H9 (cell line): ENCODE results near the gene MPZL3. TPM values are rescaled to one million over a fixed set of nuclear protein-coding genes. Genes with fewer than 3 reads are reported as not detected.

Source experiments
- DNase-seq: peaks from one replicate; pipeline ENCODE4 v3.0.0-alpha.2; 2017
- H2AFZ ChIP-seq: one replicate; pipeline ENCODE4 v1.6.1; 2013; ENCODE audit warnings: mild to moderate bottlenecking, low read length, control low read depth, moderate library complexity
- H2AK5ac ChIP-seq: 2 replicates; pipeline ENCODE4 v1.6.1; 2013; ENCODE audit warnings: low read length, control low read depth, mixed read lengths; ENCODE audit not compliant: insufficient read length
- H2BK120ac ChIP-seq: one replicate; pipeline ENCODE4 v1.6.1; 2013; ENCODE audit warnings: low read depth, mild to moderate bottlenecking, low read length, control low read depth, inconsistent platforms; ENCODE audit not compliant: poor library complexity, severe bottlenecking
- H2BK12ac ChIP-seq: 2 replicates; pipeline ENCODE4 v1.6.1; 2013; ENCODE audit warnings: low read length, control low read depth, mixed read lengths, low read depth; ENCODE audit not compliant: insufficient read length
- H2BK15ac ChIP-seq: 2 replicates; pipeline ENCODE4 v1.6.1; 2013; ENCODE audit warnings: low read depth, low read length, control low read depth
- H2BK20ac ChIP-seq: one replicate; pipeline ENCODE4 v1.6.1; 2013; ENCODE audit warnings: low read depth, mild to moderate bottlenecking, low read length, control low read depth, inconsistent platforms; ENCODE audit not compliant: poor library complexity, severe bottlenecking
- H2BK5ac ChIP-seq: 2 replicates; pipeline ENCODE4 v1.6.1; 2013; ENCODE audit warnings: low read length, control low read depth, mixed read lengths; ENCODE audit not compliant: insufficient read length
- H3K14ac ChIP-seq: 2 replicates; pipeline ENCODE4 v1.6.1; 2013; ENCODE audit warnings: low read length, control low read depth; ENCODE audit not compliant: insufficient read depth
- H3K18ac ChIP-seq: 2 replicates; pipeline ENCODE4 v1.6.1; 2013; ENCODE audit warnings: low read depth, mild to moderate bottlenecking, mixed read lengths, low read length, control low read depth; ENCODE audit not compliant: insufficient read length
- H3K23ac ChIP-seq: 2 replicates; pipeline ENCODE4 v1.6.1; 2013; ENCODE audit warnings: low read length, control low read depth, mixed read lengths, low read depth; ENCODE audit not compliant: insufficient read length
- H3K23me2 ChIP-seq: 2 replicates; pipeline ENCODE4 v1.6.1; 2013; ENCODE audit warnings: low read depth, mild to moderate bottlenecking, mixed read lengths, low read length, control low read depth; ENCODE audit not compliant: insufficient read length, poor library complexity, severe bottlenecking
- H3K27ac ChIP-seq: 2 replicates; pipeline ENCODE4 v1.5.1; 2013; ENCODE audit warnings: low read length, control low read depth, mixed read lengths, low read depth; ENCODE audit not compliant: insufficient read length
- H3K27me3 ChIP-seq: 2 replicates; pipeline ENCODE4 v1.6.1; 2013; ENCODE audit warnings: low read length, control low read depth, inconsistent platforms; ENCODE audit not compliant: insufficient read depth
- H3K4ac ChIP-seq: 2 replicates; pipeline ENCODE4 v1.6.1; 2013; ENCODE audit warnings: low read depth, mild to moderate bottlenecking, control low read depth, inconsistent platforms, low read length, moderate library complexity
- H3K4me1 ChIP-seq: 2 replicates; pipeline ENCODE4 v1.6.1; 2013; ENCODE audit warnings: low read length, control low read depth, inconsistent platforms; ENCODE audit not compliant: insufficient read depth
- H3K4me2 ChIP-seq: 2 replicates; pipeline ENCODE4 v1.6.1; 2013; ENCODE audit warnings: low read length, control low read depth, mixed read lengths; ENCODE audit not compliant: insufficient read length, insufficient read depth
- H3K56ac ChIP-seq: 2 replicates; pipeline ENCODE4 v1.6.1; 2013; ENCODE audit warnings: low read depth, mild to moderate bottlenecking, mixed read lengths, low read length, control low read depth; ENCODE audit not compliant: insufficient read length
- H3K79me1 ChIP-seq: 2 replicates; pipeline ENCODE4 v1.6.1; 2013; ENCODE audit warnings: low read depth, mild to moderate bottlenecking, moderate library complexity, low read length, control low read depth, inconsistent platforms; ENCODE audit not compliant: insufficient read depth, poor library complexity, severe bottlenecking
- H3K79me2 ChIP-seq: 2 replicates; pipeline ENCODE4 v1.6.1; 2013; ENCODE audit warnings: low read length, control low read depth, inconsistent platforms; ENCODE audit not compliant: insufficient read depth
- H3K9ac ChIP-seq: 2 replicates; pipeline ENCODE4 v1.6.1; 2013; ENCODE audit warnings: low read length, control low read depth, mixed read lengths; ENCODE audit not compliant: insufficient read length; ENCODE audit errors: extremely low read depth
- H3K9me3 ChIP-seq: one replicate; pipeline ENCODE4 v1.6.1; 2013; ENCODE audit warnings: low read depth, low read length, inconsistent platforms; ENCODE audit not compliant: control insufficient read depth
- H3T11ph ChIP-seq: one replicate; pipeline ENCODE4 v1.6.1; 2013; ENCODE audit warnings: mild to moderate bottlenecking, low read length, control low read depth, inconsistent platforms
- H4K20me1 ChIP-seq: one replicate; pipeline ENCODE4 v1.6.1; 2013; ENCODE audit not compliant: control insufficient read depth, insufficient read length, insufficient read depth
- H4K5ac ChIP-seq: 2 replicates; pipeline ENCODE4 v1.6.1; 2013; ENCODE audit warnings: low read depth, mild to moderate bottlenecking, mixed read lengths, low read length, control low read depth; ENCODE audit not compliant: insufficient read length
- H4K8ac ChIP-seq: replicated peaks from 2 replicates; pipeline ENCODE4 v1.6.1; 2013; ENCODE audit warnings: low read length, control low read depth, mixed read lengths, low read depth; ENCODE audit not compliant: insufficient read length
- H4K91ac ChIP-seq: 2 replicates; pipeline ENCODE4 v1.6.1; 2013; ENCODE audit warnings: low read depth, mild to moderate bottlenecking, moderate library complexity, mixed read lengths, low read length, control low read depth; ENCODE audit not compliant: insufficient read length
- H3K27ac Mint-ChIP-seq, 3 experiments: 2 replicates in 2 of 3; 3 replicates in 1 of 3; pipeline ENCODE4 v1.8.0; 2020 to 2021; ENCODE audit warnings: mixed read lengths in 3 of 3, mild to moderate bottlenecking in 1 of 3, moderate library complexity in 1 of 3
- H3K27me3 Mint-ChIP-seq: 2 replicates; pipeline ENCODE4 v1.8.0; 2021; ENCODE audit warnings: low read depth, mild to moderate bottlenecking, moderate library complexity, mixed read lengths
- H3K36me3 Mint-ChIP-seq, 3 experiments: 2 replicates in 2 of 3; 3 replicates in 1 of 3; pipeline ENCODE4 v1.8.0; 2020 to 2021; ENCODE audit warnings: low read depth in 3 of 3, mixed read lengths in 3 of 3; ENCODE audit not compliant: insufficient read depth in 1 of 3
- H3K4me1 Mint-ChIP-seq, 2 experiments: 2 replicates each; pipeline ENCODE4 v1.8.0; 2020; ENCODE audit warnings: mixed read lengths in 2 of 2
- H3K4me3 Mint-ChIP-seq, 2 experiments: 2 replicates in 1 of 2; 3 replicates in 1 of 2; pipeline ENCODE4 v1.8.0; 2020 to 2021; ENCODE audit warnings: mild to moderate bottlenecking in 2 of 2, mixed read lengths in 2 of 2, moderate library complexity in 1 of 2
- H3K9me3 Mint-ChIP-seq, 2 experiments: 2 replicates in 1 of 2; 3 replicates in 1 of 2; pipeline ENCODE4 v1.8.0; 2020; ENCODE audit warnings: mild to moderate bottlenecking in 2 of 2, mixed read lengths in 2 of 2, moderate library complexity in 1 of 2
- CTCF ChIP-seq: fragments of 200-600 bp; sonication (generic); conservative IDR thresholded peaks from 3 replicates; pipeline ENCODE4 v1.8.0; 2021; ENCODE audit warnings: antibody characterized with exemption, mild to moderate bottlenecking
- WGBS: extraction: QIAGEN DNeasy Blood & Tissue Kit; methylation state at CpG from one replicate; pipeline ENCODE4 v1.1.7; 2013; ENCODE audit warnings: missing lambda C conversion rate, low lambda C conversion rate, mixed read lengths; ENCODE audit not compliant: insufficient read length; ENCODE audit errors: extremely low coverage; 5-methylcytosine and 5-hydroxymethylcytosine counted together
- total RNA-seq: library from RNA; stranded (reverse); gene quantifications from 2 replicates; pipeline ENCODE4 v1.2.1, GENCODE V29; 2021

The MPZL3 gene
- total RNA-seq, 1 experiment from 2014 or later, result 2.6 TPM

DNA sequence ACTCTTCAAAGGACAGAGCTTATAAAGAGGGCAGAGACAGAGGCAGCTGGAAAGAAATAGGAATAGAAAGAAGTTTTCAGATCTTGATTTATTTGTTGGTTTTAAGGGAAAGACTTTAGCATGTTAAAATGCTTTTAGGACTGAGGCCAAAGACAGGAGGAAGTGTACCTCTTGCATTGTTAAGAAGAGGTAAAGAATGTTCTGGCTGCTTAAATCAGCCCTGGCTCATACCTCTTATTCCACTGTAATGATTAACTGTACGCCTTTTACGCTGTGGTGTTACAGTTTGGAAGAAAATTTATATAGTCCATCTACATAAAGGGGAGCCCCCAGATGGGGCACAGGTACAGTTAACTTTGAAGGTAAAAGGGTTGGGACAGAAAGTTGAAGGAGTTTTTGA is 22.0 kb upstream of the MPZL3 start:
- H3K4ac ChIP-seq, result no peak overlapping the region
- Mint-ChIP-seq H3K36me3 (no peaks in the 10 kb centered on the region), H3K4me1 (peaks cover 4 to 7% of the 10 kb centered on the region in 2 experiments), H3K27ac (no peak overlapping the region), H3K9me3 (no peaks in the 10 kb centered on the region), H3K4me3 (no peak overlapping the region), H3K27me3 (peaks cover 41% of the 10 kb centered on the region)
- H2BK5ac ChIP-seq, result no peak overlapping the region
- no peak overlapping the region for H4K91ac ChIP-seq
- H4K5ac ChIP-seq, result no peak overlapping the region
- no peaks in the 10 kb centered on the region for H3K27me3 ChIP-seq
- H3K56ac ChIP-seq, result no peak overlapping the region
- no peak overlapping the region for H4K8ac ChIP-seq
- TF ChIP-seq CTCF, result no peak
- no peak overlapping the region for H2BK120ac ChIP-seq
- H3K23me2 ChIP-seq, result no peaks in the 10 kb centered on the region
- H3T11ph ChIP-seq, result no peak overlapping the region
- H3K23ac ChIP-seq, result no peak overlapping the region
- no peak overlapping the region for H3K4me2 ChIP-seq
- no peaks in the 10 kb centered on the region for H3K9me3 ChIP-seq
- H3K79me1 ChIP-seq, result no peaks in the 10 kb centered on the region
- WGBS, result no CpG with 5 or more reads among the region's 2 CpGs
- no peaks in the 10 kb centered on the region for H4K20me1 ChIP-seq
- H3K79me2 ChIP-seq, result no peaks in the 10 kb centered on the region
- no peak overlapping the region for H2BK15ac ChIP-seq
- no peak overlapping the region for H2BK12ac ChIP-seq
- no peak overlapping the region for H2BK20ac ChIP-seq
- H3K4me1 ChIP-seq, result no peaks in the 10 kb centered on the region
- no peak overlapping the region for H3K14ac ChIP-seq
- no peak overlapping the region for H2AK5ac ChIP-seq
- H3K18ac ChIP-seq, result no peak overlapping the region
- no peak for DNase-seq
- no peak overlapping the region for H2AFZ ChIP-seq
- no peak overlapping the region for H3K9ac ChIP-seq
- H3K27ac ChIP-seq, result no peak overlapping the region
